ENCODE results near the gene GAL3ST3.
"Not testable (repeated sequence)": the region's sequence is repeated elsewhere in the genome, so short reads cannot be mapped to it uniquely, and the experiment has no call there.

The GAL3ST3 gene

GRCh38 chr11:66026017-66026529, 22.9 kb downstream of the GAL3ST3 start, which contains the start of gene CATSPER1:
Gene CATSPER1 (minus strand): TSS chr11:66026479. CDS start chr11:66026379, 100 bp downstream.
- DNase-seq (ENCODE audit: low read depth in 1 of 2, low spot score in 1 of 2), result no peak
- Histone ChIP-seq H3K27me3 (ENCODE audit: insufficient read depth, poor library complexity, severe bottlenecking) (peaks cover 5% of the 10 kb centered on the region), H3K4me3 (replicated peaks; ENCODE audit: insufficient read depth, low read length) (no peak within 1 kb of the TSS), H3K27ac (replicated peaks) (no peak within 1 kb of the TSS)
- no peak for TF ChIP-seq POLR2AphosphoS5 (IDR thresholded peaks at IDR 0.05; ENCODE audit: low read depth)
- TF ChIP-seq GABPA (IDR thresholded peaks at IDR 0.05; ENCODE audit: low read depth), result no peak
- TF ChIP-seq SPI1 (IDR thresholded peaks at IDR 0.05; ENCODE audit: borderline replicate concordance, low read depth), result no peak
- TF ChIP-seq, protein P1, sequence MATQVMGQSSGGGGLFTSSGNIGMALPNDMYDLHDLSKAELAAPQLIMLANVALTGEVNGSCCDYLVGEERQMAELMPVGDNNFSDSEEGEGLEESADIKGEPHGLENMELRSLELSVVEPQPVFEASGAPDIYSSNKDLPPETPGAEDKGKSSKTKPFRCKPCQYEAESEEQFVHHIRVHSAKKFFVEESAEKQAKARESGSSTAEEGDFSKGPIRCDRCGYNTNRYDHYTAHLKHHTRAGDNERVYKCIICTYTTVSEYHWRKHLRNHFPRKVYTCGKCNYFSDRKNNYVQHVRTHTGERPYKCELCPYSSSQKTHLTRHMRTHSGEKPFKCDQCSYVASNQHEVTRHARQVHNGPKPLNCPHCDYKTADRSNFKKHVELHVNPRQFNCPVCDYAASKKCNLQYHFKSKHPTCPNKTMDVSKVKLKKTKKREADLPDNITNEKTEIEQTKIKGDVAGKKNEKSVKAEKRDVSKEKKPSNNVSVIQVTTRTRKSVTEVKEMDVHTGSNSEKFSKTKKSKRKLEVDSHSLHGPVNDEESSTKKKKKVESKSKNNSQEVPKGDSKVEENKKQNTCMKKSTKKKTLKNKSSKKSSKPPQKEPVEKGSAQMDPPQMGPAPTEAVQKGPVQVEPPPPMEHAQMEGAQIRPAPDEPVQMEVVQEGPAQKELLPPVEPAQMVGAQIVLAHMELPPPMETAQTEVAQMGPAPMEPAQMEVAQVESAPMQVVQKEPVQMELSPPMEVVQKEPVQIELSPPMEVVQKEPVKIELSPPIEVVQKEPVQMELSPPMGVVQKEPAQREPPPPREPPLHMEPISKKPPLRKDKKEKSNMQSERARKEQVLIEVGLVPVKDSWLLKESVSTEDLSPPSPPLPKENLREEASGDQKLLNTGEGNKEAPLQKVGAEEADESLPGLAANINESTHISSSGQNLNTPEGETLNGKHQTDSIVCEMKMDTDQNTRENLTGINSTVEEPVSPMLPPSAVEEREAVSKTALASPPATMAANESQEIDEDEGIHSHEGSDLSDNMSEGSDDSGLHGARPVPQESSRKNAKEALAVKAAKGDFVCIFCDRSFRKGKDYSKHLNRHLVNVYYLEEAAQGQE (IDR thresholded peaks at IDR 0.05; ENCODE audit: insufficient replicate concordance, low read depth), result no peak

GRCh38 chr11:66023186-66023440, 25.8 kb downstream of the GAL3ST3 start:
- not testable (repeated sequence) for H3K27ac ChIP-seq (replicated peaks); H3K4me3 ChIP-seq (replicated peaks; ENCODE audit: insufficient read depth, low read length); H3K27me3 ChIP-seq (ENCODE audit: insufficient read depth, poor library complexity, severe bottlenecking); DNase-seq (ENCODE audit: low read depth in 1 of 2, low spot score in 1 of 2)

DNA sequence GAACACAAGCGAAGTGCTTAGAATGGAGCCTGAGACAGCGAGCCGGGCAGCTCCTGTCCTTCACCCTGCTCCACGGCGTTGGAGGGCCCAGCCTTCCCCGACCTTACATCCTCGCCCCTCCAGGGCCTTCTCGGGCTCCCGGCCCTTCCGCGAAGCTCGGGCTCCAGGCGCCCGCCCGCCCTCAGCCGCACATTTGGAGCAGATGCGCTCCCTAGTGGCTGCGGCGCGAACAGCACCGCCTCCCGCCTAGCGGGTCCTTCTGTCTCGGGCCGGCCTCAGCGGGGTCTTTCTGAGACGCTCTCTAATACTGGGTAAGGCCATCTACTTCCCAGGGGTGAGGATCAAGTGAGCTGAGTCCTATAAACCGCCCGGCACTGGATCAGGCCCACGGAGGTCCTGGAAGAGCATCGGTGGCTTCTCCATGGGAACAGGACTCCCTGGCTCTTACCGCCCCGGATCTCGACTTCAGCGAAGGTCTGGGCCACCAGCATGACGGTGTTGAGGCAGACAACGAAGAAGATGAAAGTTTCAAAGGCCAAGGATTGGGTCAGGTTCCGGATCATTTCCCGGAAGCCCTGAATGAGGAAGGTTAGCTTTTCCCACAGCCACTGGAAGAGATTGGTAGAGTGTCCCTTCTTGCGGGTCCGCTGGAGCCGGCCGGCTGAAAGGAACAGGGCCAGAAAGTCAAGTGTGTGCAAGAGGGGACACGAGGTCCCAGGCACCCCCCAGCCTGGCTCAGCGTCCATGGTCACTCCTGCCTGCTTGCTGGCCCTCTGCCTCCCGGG, 26.4 kb downstream of the GAL3ST3 start:
- TF ChIP-seq GABPA (IDR thresholded peaks at IDR 0.05; ENCODE audit: low read depth) (no peak), CTCF (IDR thresholded peaks at IDR 0.05; ENCODE audit: insufficient read depth, low read length) (peak; percentile 84), POLR2AphosphoS5 (IDR thresholded peaks at IDR 0.05; ENCODE audit: low read depth) (no peak)
- TF ChIP-seq, protein P1 (IDR thresholded peaks at IDR 0.05; ENCODE audit: insufficient replicate concordance, low read depth), result no peak
- peak in 1 of 2 experiments; percentile 58 for DNase-seq (ENCODE audit: low read depth in 1 of 2, low spot score in 1 of 2)
- Histone ChIP-seq H3K27ac (replicated peaks) (no peak overlapping the region), H3K27me3 (ENCODE audit: insufficient read depth, poor library complexity, severe bottlenecking) (peaks cover 5% of the 10 kb centered on the region), H3K4me3 (replicated peaks; ENCODE audit: insufficient read depth, low read length) (peak overlapping the region; percentile 23)

DNA sequence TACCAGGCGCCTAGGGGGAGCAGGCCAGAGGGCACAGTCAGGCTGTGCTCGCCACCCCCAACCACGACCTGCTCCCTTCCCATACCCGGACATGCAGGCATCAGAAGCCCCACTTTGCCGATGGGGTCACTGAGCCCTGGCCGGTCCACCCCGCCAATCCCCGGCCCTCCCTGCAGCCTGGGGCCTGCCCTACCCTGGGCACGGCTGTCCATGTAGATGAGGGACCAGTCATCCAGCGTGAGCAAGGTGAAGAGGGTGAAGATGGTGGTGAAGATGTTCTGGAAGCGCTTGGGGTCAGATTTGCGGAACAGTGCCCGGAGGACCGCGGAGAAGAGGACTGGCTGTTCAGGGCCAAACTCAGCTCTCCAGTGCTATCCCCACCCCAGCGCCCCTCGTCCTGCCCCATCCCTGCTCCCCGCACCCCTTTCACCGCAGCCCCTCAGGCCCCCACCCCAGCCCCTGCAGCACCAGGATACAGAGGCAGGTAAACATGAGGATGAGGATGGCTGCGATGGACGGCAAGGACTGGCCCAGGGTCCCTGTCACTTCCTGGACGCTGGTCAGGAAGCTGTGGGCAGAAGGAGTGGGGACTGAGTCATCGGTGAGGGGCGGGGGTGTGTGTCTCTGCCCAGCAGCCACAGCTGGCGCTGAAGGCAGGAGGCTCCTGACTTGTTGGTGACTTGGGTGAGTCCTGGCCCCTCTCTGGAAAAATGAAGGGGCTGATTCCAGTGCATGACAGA, 28.2 kb downstream of the GAL3ST3 start:
- Histone ChIP-seq H3K27ac (replicated peaks) (no peak overlapping the region), H3K4me3 (replicated peaks; ENCODE audit: insufficient read depth, low read length) (no peak overlapping the region), H3K27me3 (ENCODE audit: insufficient read depth, poor library complexity, severe bottlenecking) (peaks cover 5% of the 10 kb centered on the region)
- TF ChIP-seq SPI1 (IDR thresholded peaks at IDR 0.05; ENCODE audit: borderline replicate concordance, low read depth) (no peak), CTCF (IDR thresholded peaks at IDR 0.05; ENCODE audit: insufficient read depth, low read length) (no peak), POLR2AphosphoS5 (IDR thresholded peaks at IDR 0.05; ENCODE audit: low read depth) (no peak)
- DNase-seq (ENCODE audit: low read depth in 1 of 2, low spot score in 1 of 2), result peak in 1 of 2 experiments; percentile 67
